Measurements from ENCODE around the gene LRRC4C. TPM values are rescaled to one million over a fixed set of nuclear protein-coding genes. Genes with fewer than 3 reads are reported as not detected.

The LRRC4C gene
- total and polyA plus RNA-seq, 7 donors: 0.98 to 5.4 (median 3.0) TPM; not detected in 1

- Histone ChIP-seq H3K4me3 (no peak overlapping the region), H3K4me1 (no peaks in the 10 kb centered on the region), H3K27me3 (no peaks in the 10 kb centered on the region), H3K36me3 (no peaks in the 10 kb centered on the region), H3K27ac (no peak overlapping the region), H3K9me3 (no peaks in the 10 kb centered on the region)
- intact Hi-C loops (cut with DNase I): no loop called here
- no peak for DNase-seq
- no peak for TF ChIP-seq POLR2A (IDR thresholded peaks at IDR 0.05)
- no peak for TF ChIP-seq EP300 (IDR thresholded peaks at IDR 0.05)
- no peak for TF ChIP-seq CTCF (IDR thresholded peaks at IDR 0.05)
- no peak for TF ChIP-seq POLR2AphosphoS5 (IDR thresholded peaks at IDR 0.05)
- 31 to 41% methylated on average over 3 of the region's 3 CpGs for WGBS, 2 donors
Observed at GRCh38 chr11:41413843-41414242, 45.6 kb downstream of the LRRC4C start.

GRCh38 chr11:41405812-41406211 lies 53.6 kb downstream of the LRRC4C start:
- Histone ChIP-seq H3K9me3 (no peaks in the 10 kb centered on the region), H3K36me3 (no peaks in the 10 kb centered on the region), H3K27ac (no peak overlapping the region), H3K4me1 (peaks cover 0 to under 1% (median 0%) of the 10 kb centered on the region in 4 donors), H3K4me3 (no peak overlapping the region), H3K27me3 (no peaks in the 10 kb centered on the region)
- intact Hi-C loops (cut with DNase I): no loop called here
- DNase-seq: no peak
- TF ChIP-seq POLR2A (IDR thresholded peaks at IDR 0.05): no peak
- TF ChIP-seq EP300 (IDR thresholded peaks at IDR 0.05): no peak
- no peak for TF ChIP-seq POLR2AphosphoS5 (IDR thresholded peaks at IDR 0.05)
- TF ChIP-seq CTCF (IDR thresholded peaks at IDR 0.05): no peak

- intact Hi-C loops (cut with DNase I): no loop called here
- TF ChIP-seq EP300 (IDR thresholded peaks at IDR 0.05) (no peak), POLR2A (IDR thresholded peaks at IDR 0.05) (no peak), POLR2AphosphoS5 (IDR thresholded peaks at IDR 0.05) (no peak), CTCF (IDR thresholded peaks at IDR 0.05) (no peak)
- WGBS, 2 donors: 25 to 70% methylated on average over 2 of the region's 2 CpGs
- Histone ChIP-seq H3K36me3 (no peaks in the 10 kb centered on the region), H3K27ac (no peak overlapping the region), H3K4me1 (peaks cover 0 to 17% (median 0%) of the 10 kb centered on the region in 4 donors), H3K4me3 (no peak overlapping the region), H3K27me3 (no peaks in the 10 kb centered on the region), H3K9me3 (no peaks in the 10 kb centered on the region)
- DNase-seq: no peak
Observed at GRCh38 chr11:41404109-41404508, 55.3 kb downstream of the LRRC4C start.

- H3K27ac ChIP-seq: no peak overlapping the region
- no peak for TF ChIP-seq EP300 (IDR thresholded peaks at IDR 0.05)
- no peak for TF ChIP-seq POLR2AphosphoS5 (IDR thresholded peaks at IDR 0.05)
- no peak for TF ChIP-seq CTCF (IDR thresholded peaks at IDR 0.05)
- TF ChIP-seq POLR2A (IDR thresholded peaks at IDR 0.05): no peak
- intact Hi-C loops (cut with DNase I): no loop called here
- H3K36me3 ChIP-seq: no peaks in the 10 kb centered on the region
- H3K4me1 ChIP-seq: peaks cover 0 to 17% (median 0%) of the 10 kb centered on the region in 4 donors
- 53 to 73% methylated on average over 2 of the region's 2 CpGs for WGBS, 2 donors
- H3K4me3 ChIP-seq: no peak overlapping the region
- no peaks in the 10 kb centered on the region for H3K27me3 ChIP-seq
- no peak for DNase-seq
- no peaks in the 10 kb centered on the region for H3K9me3 ChIP-seq
Observed at GRCh38 chr11:41403458-41403857, 56.0 kb downstream of the LRRC4C start.

GRCh38 chr11:41400819-41401382 lies 58.6 kb downstream of the LRRC4C start:
- Histone ChIP-seq H3K27ac (no peak overlapping the region), H3K9me3 (no peaks in the 10 kb centered on the region), H3K4me3 (no peak overlapping the region), H3K36me3 (no peaks in the 10 kb centered on the region), H3K27me3 (no peaks in the 10 kb centered on the region), H3K4me1 (peaks cover 0 to 17% (median 0%) of the 10 kb centered on the region in 4 donors)
- no peak for TF ChIP-seq POLR2AphosphoS5 (IDR thresholded peaks at IDR 0.05)
- TF ChIP-seq POLR2A (IDR thresholded peaks at IDR 0.05): no peak
- TF ChIP-seq EP300 (IDR thresholded peaks at IDR 0.05): no peak
- TF ChIP-seq CTCF (IDR thresholded peaks at IDR 0.05): no peak
- intact Hi-C loops (cut with DNase I): no loop called here
- DNase-seq: no peak
- 86 to 96% methylated on average over 1 of the region's 1 CpG for WGBS, 2 donors
